Transverse colon (tissue), 4 donors: ENCODE results near the gene ERFE.

Source experiments
- CTCF ChIP-seq, 5 experiments: fragments of 200-600 bp in 3 of 5; fragments of 450-650 bp in 2 of 5; sonication (generic) in 3 of 5; IDR thresholded peaks; 1 replicate in 2 of 5; 2 replicates in 3 of 5; pipeline ENCODE4 v1.5.1; 2016 to 2017; ENCODE audit warnings: antibody characterized with exemption in 5 of 5, inconsistent platforms in 3 of 5, mild to moderate bottlenecking in 2 of 5, moderate library complexity in 1 of 5
- EP300 ChIP-seq: sonication (generic); formaldehyde crosslinking; IDR thresholded peaks from one replicate; pipeline ENCODE4 v1.6.1; 2017; ENCODE audit warnings: antibody characterized with exemption, low read depth
- POLR2A ChIP-seq: fragments of 450-650 bp; IDR thresholded peaks from one replicate; pipeline ENCODE4 v1.6.1; 2016; ENCODE audit warnings: antibody characterized with exemption, mild to moderate bottlenecking, moderate library complexity
- POLR2AphosphoS5 ChIP-seq, 3 donors: sonication (generic); formaldehyde crosslinking; IDR thresholded peaks; one replicate each; pipeline ENCODE4 v1.6.1; 2016; ENCODE audit warnings: antibody characterized with exemption in 3 of 3

GRCh38 chr2:238216651-238217184 is 57.9 kb downstream of the ERFE start:
- no peak for TF ChIP-seq CTCF (IDR thresholded peaks at IDR 0.05)
- TF ChIP-seq POLR2A, result no peak
- TF ChIP-seq POLR2AphosphoS5 (IDR thresholded peaks at IDR 0.05), result no peak
- no peak for TF ChIP-seq EP300
